AG04449 (cell line): Measurements from ENCODE around the gene PCID2.

Source experiments
- CTCF ChIA-PET: fragments of 350-600 bp; formaldehyde crosslinking; extraction: SDS; loops from one replicate; lab custom pipeline; 2021; ENCODE audit warnings: antibody characterized with exemption; lab: Yijun Ruan, JAX
- POLR2A ChIA-PET: fragments of 400-600, 350-600 bp; formaldehyde crosslinking; extraction: SDS; loops from one replicate; lab custom pipeline; 2020; ENCODE audit warnings: antibody characterized with exemption, inconsistent platforms; lab: Yijun Ruan, JAX
- DNase-seq: peaks from one replicate; pipeline ENCODE4 v3.0.0-alpha.2; 2010; ENCODE audit warnings: low read depth, low spot score
- H3K4me3 ChIP-seq: 2 replicates; pipeline ENCODE4 v1.5.1; 2011; ENCODE audit warnings: low read depth, mild to moderate bottlenecking, control low read depth, low read length
- TF ChIP-seq, protein P1 (sequence below): IDR thresholded peaks from one replicate; pipeline ENCODE4 v1.5.1; 2011; ENCODE audit warnings: mild to moderate bottlenecking, moderate library complexity, low read length, control low read depth, inconsistent platforms; ENCODE audit not compliant: insufficient read depth; ENCODE audit errors: missing control alignments

PCID2 gene

DNA sequence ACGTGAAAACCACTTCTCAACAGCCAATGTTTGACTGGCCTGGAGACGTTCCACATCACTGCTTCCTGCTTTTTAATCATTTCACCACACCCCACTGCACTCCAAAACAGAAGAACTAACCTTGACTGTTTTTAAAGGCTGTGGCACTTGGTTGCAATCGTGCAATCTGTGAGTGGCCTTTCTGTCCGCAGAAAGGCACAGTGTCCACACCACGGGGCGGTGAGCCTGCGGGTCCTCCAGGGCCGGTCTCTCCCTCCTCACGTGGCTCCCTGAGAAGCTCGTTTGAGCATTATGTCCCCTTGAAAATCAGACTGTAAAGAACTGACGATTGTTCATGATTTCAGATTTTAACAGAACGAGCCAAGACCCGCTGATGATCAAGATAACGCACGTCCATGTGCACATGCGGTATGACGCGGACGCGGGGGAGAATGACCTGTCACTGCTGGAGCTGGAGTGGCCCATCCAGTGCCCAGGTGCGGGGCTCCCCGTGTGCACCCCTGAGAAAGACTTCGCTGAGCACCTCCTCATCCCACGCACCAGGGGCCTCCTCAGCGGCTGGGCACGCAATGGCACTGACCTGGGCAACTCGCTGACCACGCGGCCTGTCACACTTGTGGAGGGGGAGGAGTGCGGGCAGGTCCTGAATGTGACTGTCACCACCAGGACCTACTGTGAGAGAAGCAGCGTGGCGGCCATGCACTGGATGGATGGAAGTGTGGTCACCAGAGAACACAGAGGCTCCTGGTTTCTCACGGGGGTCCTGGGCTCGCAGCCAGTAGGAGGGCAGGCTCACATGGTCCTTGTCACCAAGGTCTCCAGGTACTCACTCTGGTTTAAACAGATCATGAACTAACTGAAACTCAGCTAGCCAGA is 37.0 kb downstream of the PCID2 start:
- CTCF ChIA-PET: no interaction called here
- POLR2A ChIA-PET: no interaction called here
- H3K4me3 ChIP-seq: no peak overlapping the region
- TF ChIP-seq, protein P1, sequence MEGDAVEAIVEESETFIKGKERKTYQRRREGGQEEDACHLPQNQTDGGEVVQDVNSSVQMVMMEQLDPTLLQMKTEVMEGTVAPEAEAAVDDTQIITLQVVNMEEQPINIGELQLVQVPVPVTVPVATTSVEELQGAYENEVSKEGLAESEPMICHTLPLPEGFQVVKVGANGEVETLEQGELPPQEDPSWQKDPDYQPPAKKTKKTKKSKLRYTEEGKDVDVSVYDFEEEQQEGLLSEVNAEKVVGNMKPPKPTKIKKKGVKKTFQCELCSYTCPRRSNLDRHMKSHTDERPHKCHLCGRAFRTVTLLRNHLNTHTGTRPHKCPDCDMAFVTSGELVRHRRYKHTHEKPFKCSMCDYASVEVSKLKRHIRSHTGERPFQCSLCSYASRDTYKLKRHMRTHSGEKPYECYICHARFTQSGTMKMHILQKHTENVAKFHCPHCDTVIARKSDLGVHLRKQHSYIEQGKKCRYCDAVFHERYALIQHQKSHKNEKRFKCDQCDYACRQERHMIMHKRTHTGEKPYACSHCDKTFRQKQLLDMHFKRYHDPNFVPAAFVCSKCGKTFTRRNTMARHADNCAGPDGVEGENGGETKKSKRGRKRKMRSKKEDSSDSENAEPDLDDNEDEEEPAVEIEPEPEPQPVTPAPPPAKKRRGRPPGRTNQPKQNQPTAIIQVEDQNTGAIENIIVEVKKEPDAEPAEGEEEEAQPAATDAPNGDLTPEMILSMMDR: no peak
- no peak for DNase-seq

DNA sequence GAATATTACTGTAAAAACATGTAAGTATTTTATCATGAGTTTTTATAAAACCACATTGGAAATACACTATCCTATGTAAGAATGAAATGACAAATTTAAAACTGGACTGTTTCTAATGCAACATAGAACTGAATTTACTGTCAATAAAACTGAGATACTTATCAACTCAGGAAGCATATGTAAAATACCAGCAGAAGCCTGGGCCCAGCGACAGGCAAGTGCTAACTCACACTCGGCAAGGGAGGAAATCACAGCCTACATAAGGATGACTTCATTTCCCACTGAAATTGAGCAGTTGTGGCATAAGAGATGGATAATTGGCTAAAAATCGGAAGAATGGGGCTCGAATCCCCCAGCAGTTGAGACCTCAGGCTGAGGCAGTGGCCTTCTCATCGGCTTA is 38.0 kb downstream of the PCID2 start:
- CTCF ChIA-PET: no interaction called here
- no peak for DNase-seq
- TF ChIP-seq, protein P1: no peak
- POLR2A ChIA-PET: no interaction called here
- H3K4me3 ChIP-seq: no peak overlapping the region

DNA sequence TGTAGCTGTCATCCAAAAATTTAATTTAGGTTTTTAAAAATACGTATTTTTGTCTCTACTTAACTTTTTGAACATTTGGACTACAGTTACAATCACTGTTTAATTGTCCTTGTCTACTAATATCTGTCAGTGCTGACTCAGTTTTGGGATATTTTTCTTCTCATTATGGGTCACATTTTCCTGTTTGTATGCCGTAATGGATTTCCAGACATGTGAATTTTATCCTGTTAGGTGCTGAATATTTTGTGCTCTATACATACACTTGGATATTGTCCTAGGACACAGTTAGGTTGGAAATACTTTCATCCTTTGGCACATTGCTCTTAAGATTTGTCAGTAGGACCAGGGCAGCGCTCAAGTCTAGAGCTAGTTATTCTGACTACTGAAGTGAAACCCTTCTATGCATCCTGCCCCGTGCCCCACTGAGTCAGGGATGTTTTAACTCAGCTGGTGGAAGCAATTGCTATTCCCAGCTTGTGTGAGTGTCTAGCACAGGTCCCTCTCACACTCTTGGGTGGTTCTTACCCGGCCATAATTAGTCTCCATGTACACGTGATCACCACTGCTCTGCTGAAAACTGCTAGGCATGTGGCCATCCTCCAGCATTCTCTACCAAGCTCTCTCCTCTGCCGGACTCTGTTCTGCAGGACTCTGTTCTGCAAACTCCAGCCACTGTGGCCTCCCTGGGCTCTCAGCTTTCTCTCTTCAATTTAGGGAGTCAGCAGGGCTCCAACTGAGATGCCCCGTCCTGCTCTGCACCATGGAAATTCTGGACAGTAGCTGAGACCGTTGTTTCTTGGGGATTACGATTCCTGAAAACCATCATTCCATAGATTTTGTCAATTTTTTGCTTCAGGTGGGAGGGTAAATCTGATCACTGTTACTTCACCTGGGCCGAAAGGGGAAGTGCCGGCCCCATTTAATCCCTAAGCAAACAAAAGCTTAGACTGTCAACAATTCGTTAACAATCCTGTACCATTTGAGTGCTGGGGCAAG is 38.9 kb downstream of the PCID2 start:
- POLR2A ChIA-PET: interaction anchor here (1.5 kb wide), 1 partner anchor 9 kb away, joined by 5 read pairs; no protein-coding TSS in a partner anchor
- TF ChIP-seq, protein P1: no peak

DNA sequence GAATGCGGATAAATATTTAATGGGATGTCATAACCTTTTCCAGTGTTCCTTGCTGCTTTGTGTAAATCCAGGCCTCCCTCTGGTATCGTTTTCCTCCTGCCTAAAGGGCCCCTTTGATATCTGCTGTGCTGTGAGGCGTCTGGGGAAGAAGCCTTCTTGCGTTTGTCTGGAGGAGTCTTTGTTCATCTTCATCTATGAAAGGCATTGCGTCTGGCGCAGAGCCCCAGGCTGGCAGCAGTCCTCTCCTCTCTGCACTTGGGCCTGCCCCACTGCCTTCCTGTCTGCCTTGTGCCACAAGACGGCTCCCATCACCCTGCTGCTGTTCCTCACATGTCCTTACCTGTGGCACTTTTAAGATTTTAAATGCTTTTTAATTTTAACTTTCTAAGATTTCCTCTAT is 40.3 kb downstream of the PCID2 start:
- no peak for DNase-seq
- TF ChIP-seq, protein P1: no peak
- H3K4me3 ChIP-seq: no peak overlapping the region
- POLR2A ChIA-PET: no interaction called here
- CTCF ChIA-PET: no interaction called here

More for the DNA sequence above, 38.9 kb downstream of the PCID2 start:
- CTCF ChIA-PET: no interaction called here
- no peak for DNase-seq
- H3K4me3 ChIP-seq: no peak overlapping the region

DNA sequence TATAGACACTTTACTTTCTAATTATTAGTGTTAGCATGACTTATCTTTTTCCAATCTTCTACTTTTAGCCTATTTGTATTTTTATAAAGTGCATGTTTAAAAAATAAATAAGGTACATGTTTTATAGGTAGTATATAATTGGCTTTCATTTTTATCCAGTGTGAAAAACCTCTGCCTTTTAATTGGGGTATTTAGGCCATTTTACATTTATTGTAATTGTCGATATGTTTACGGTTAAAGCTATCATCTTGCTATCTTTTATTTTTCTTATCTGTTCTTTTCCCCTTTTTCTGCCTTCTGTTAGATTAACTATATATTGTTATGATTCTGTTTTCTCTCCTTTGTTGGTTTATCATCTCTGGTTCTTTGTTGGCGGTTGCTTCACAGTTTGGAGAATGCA is 40.9 kb downstream of the PCID2 start:
- ChIA-PET POLR2A (no interaction called here), CTCF (no interaction called here)
- TF ChIP-seq, protein P1: no peak

DNA sequence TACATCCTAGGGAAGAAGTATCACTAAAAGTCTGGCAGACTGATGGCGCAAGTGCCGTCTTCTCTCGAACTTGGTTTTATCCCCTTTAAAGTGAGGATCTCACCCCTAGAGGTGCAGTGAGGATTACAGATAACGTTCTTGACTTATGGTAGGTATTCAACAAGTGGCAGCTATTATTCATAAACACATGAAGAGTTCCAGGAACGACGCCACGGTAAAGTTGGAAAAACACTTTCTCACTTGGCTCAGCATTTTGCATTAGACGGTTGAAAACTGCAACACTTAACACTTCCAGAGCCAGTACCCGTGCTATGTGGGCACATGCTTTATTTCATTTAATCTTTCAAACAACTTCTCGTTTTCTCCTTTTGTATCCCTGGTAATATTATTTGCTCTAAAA is 41.3 kb downstream of the PCID2 start:
- ChIA-PET CTCF (no interaction called here), POLR2A (no interaction called here)
- no peak overlapping the region for H3K4me3 ChIP-seq
- no peak for DNase-seq
- TF ChIP-seq, protein P1: no peak

More for the DNA sequence above, 40.9 kb downstream of the PCID2 start:
- no peak overlapping the region for H3K4me3 ChIP-seq
- DNase-seq: no peak
